Measurements from ENCODE around the gene SH2D2A. TPM values are rescaled to one million over a fixed set of nuclear protein-coding genes. Genes with fewer than 3 reads are reported as not detected.

Gene SH2D2A
- total and polyA plus RNA-seq, 8 donors = 0.61 to 19.9 (median 1.5) TPM; not detected in 2

GRCh38 chr1:156840186-156840897, 23.7 kb upstream of the SH2D2A start:
- H3K27ac ChIP-seq = no peak overlapping the region
- H3K36me3 ChIP-seq = no peaks in the 10 kb centered on the region
- H3K27me3 ChIP-seq = peaks cover 0 to 97% (median 50%) of the 10 kb centered on the region in 3 donors
- no peak for DNase-seq
- WGBS, 5 donors = 43 to 77% (median 53%) methylated on average over 3 to 8 of the region's 8 CpGs
- no peaks in the 10 kb centered on the region for H3K9me3 ChIP-seq
- TF ChIP-seq CTCF (IDR thresholded peaks at IDR 0.05) = no peak
- no peak for TF ChIP-seq POLR2A (IDR thresholded peaks at IDR 0.05)
- no peak for TF ChIP-seq POLR2AphosphoS5 (IDR thresholded peaks at IDR 0.05)
- TF ChIP-seq EP300 (IDR thresholded peaks at IDR 0.05) = no peak
- peaks cover 5 to 9% (median 8%) of the 10 kb centered on the region in 4 donors for H3K4me1 ChIP-seq
- H3K4me3 ChIP-seq = no peak overlapping the region
- intact Hi-C loops (cut with DNase I; ENCODE audit: low total_unique reads) = no loop called here

GRCh38 chr1:156839426-156840109, 22.9 kb upstream of the SH2D2A start:
- Histone ChIP-seq H3K27me3 (peaks cover 0 to 97% (median 43%) of the 10 kb centered on the region in 3 donors), H3K9me3 (no peaks in the 10 kb centered on the region), H3K36me3 (no peaks in the 10 kb centered on the region), H3K27ac (no peak overlapping the region), H3K4me3 (no peak overlapping the region), H3K4me1 (peaks cover 0 to 1% (median under 1%) of the 10 kb centered on the region in 4 donors)
- TF ChIP-seq CTCF (IDR thresholded peaks at IDR 0.05) = no peak
- no peak for TF ChIP-seq EP300 (IDR thresholded peaks at IDR 0.05)
- TF ChIP-seq POLR2A (IDR thresholded peaks at IDR 0.05) = no peak
- TF ChIP-seq POLR2AphosphoS5 (IDR thresholded peaks at IDR 0.05) = no peak
- intact Hi-C loops (cut with DNase I; ENCODE audit: low total_unique reads) = no loop called here
- no peak for DNase-seq
- WGBS, 5 donors = 30 to 40% (median 37%) methylated on average over 9 of the region's 9 CpGs

GRCh38 chr1:156838972-156839371, 22.3 kb upstream of the SH2D2A start:
- Histone ChIP-seq H3K27me3 (peaks cover 0 to 91% (median 37%) of the 10 kb centered on the region in 3 donors), H3K27ac (no peak overlapping the region)

GRCh38 chr1:156836892-156837291, 20.2 kb upstream of the SH2D2A start:
- no peaks in the 10 kb centered on the region for H3K9me3 ChIP-seq
- no peak for DNase-seq
- H3K36me3 ChIP-seq = no peaks in the 10 kb centered on the region
- H3K27ac ChIP-seq = no peak overlapping the region
- no peak overlapping the region for H3K4me3 ChIP-seq
- peaks cover 0 to 82% (median 25%) of the 10 kb centered on the region in 3 donors for H3K27me3 ChIP-seq
- 45 to 68% (median 64%) methylated on average over 4 of the region's 4 CpGs for WGBS, 5 donors
- intact Hi-C loops (cut with DNase I; ENCODE audit: low total_unique reads) = no loop called here
- no peaks in the 10 kb centered on the region for H3K4me1 ChIP-seq
- TF ChIP-seq EP300 (IDR thresholded peaks at IDR 0.05) = no peak

More at GRCh38 chr1:156838972-156839371, 22.3 kb upstream of the SH2D2A start:
- Histone ChIP-seq H3K4me3 (no peak overlapping the region), H3K36me3 (no peaks in the 10 kb centered on the region), H3K4me1 (no peaks in the 10 kb centered on the region), H3K9me3 (no peaks in the 10 kb centered on the region)
- WGBS, 5 donors = 15 to 28% (median 26%) methylated on average over 4 to 7 of the region's 7 CpGs
- intact Hi-C loops (cut with DNase I; ENCODE audit: low total_unique reads) = no loop called here
- no peak for TF ChIP-seq POLR2A (IDR thresholded peaks at IDR 0.05)
- TF ChIP-seq CTCF (IDR thresholded peaks at IDR 0.05) = peak in 5 of 7 experiments; percentile 69 to 87 (median 80)
- DNase-seq = peak; percentile 28 to 63

All from stomach (tissue), 9 donors.